K562 (cell line): Measurements from ENCODE around the gene PRSS12. TPM values are rescaled to one million over a fixed set of nuclear protein-coding genes. Genes with fewer than 3 reads are reported as not detected.

Source experiments
- ATF1 ChIP-seq, 2 experiments: fragments of 450-650 bp in 1 of 2; IDR thresholded peaks; 2 replicates each; pipeline ENCODE4 v1.6.1; 2016; ENCODE audit warnings: missing compliant biosample characterization in 1 of 2, missing genetic modification characterization in 1 of 2
- CBFA2T2 ChIP-seq: fragments of 450-650 bp; conservative IDR thresholded peaks from 2 replicates; pipeline ENCODE4 v1.6.1; 2017; ENCODE audit warnings: mild to moderate bottlenecking
- CBFA2T3 ChIP-seq: fragments of 450-650 bp; IDR thresholded peaks from 2 replicates; pipeline ENCODE4 v1.6.1; 2017
- CHD2 ChIP-seq: IDR thresholded peaks from 2 replicates; pipeline ENCODE4 v1.6.1; 2011; ENCODE audit warnings: low read depth, low read length
- DNMT1 ChIP-seq: fragments of 450-650 bp; IDR thresholded peaks from 2 replicates; pipeline ENCODE4 v1.6.1; 2016; ENCODE audit warnings: antibody characterized with exemption, mild to moderate bottlenecking
- ESRRB ChIP-seq: fragments of 250-450 bp; sonication (Bioruptor Pico); IDR thresholded peaks from 2 replicates; pipeline ENCODE4 v1.5.0; 2020; ENCODE audit warnings: mild to moderate bottlenecking, moderate library complexity, borderline replicate concordance
- HDAC1 ChIP-seq, 2 experiments: fragments of 450-650 bp; IDR thresholded peaks; 2 replicates each; pipeline ENCODE4 v1.6.1; 2016 to 2017; ENCODE audit warnings: inconsistent platforms in 1 of 2, mild to moderate bottlenecking in 1 of 2, moderate library complexity in 1 of 2
- HDAC2 ChIP-seq: fragments of 450-650 bp; IDR thresholded peaks from 2 replicates; pipeline ENCODE4 v1.6.1; 2016; ENCODE audit warnings: mild to moderate bottlenecking
- HMGN3 ChIP-seq: IDR thresholded peaks from 2 replicates; pipeline ENCODE4 v1.6.1; 2011; ENCODE audit warnings: borderline replicate concordance, low read depth, mild to moderate bottlenecking, mixed read lengths, low read length; ENCODE audit not compliant: insufficient read length; ENCODE audit errors: extremely low read depth
- KLF10 ChIP-seq: fragments of 250-450 bp; sonication (Bioruptor Pico); IDR thresholded peaks from 2 replicates; pipeline ENCODE4 v1.6.1; 2021; ENCODE audit warnings: matching md5 sums
- MCM2 ChIP-seq: fragments of 450-650 bp; IDR thresholded peaks from 2 replicates; pipeline ENCODE4 v1.6.1; 2017; ENCODE audit warnings: low read depth, mild to moderate bottlenecking
- MTA1 ChIP-seq: fragments of 450-650 bp; IDR thresholded peaks from 2 replicates; pipeline ENCODE4 v1.6.1; 2017; ENCODE audit warnings: borderline replicate concordance
- PML ChIP-seq: IDR thresholded peaks from 2 replicates; pipeline ENCODE4 v1.6.1; 2012; ENCODE audit warnings: low read length, inconsistent platforms
- ZNF197 ChIP-seq: fragments of 200-800 bp; sonication (Bioruptor generic); IDR thresholded peaks from 2 replicates; pipeline ENCODE4 v1.6.1; 2016; ENCODE audit warnings: low read depth, missing genetic modification characterization, missing compliant biosample characterization
- ZNF318 ChIP-seq, 2 experiments: fragments of 450-650 bp; IDR thresholded peaks; 2 replicates each; pipeline ENCODE4 v1.6.1; 2016; ENCODE audit warnings: mild to moderate bottlenecking in 2 of 2, borderline replicate concordance in 1 of 2, low read depth in 1 of 2, moderate library complexity in 1 of 2
- ZNF431 ChIP-seq: sonication (generic); formaldehyde crosslinking; IDR thresholded peaks from 2 replicates; pipeline ENCODE4 v1.8.0; 2022; ENCODE audit warnings: mild to moderate bottlenecking, missing genetic modification reagents
- polyA plus RNA-seq, 8 experiments: library from polyadenylated mRNA; depleted of rRNA in 4 of 8; stranded (reverse) in 5 of 8; unstranded in 3 of 8; fragments of >200 nt; fragmentation: Nextera tagmentation in 2 of 8; fragmentation: Illumina TruSeq in 1 of 8; extraction: Ambion mirVana in 2 of 8; extraction: Trizol in 1 of 8; gene quantifications; 2 replicates each; pipeline versions ENCODE4 v1.2.1 to v1.2.3, GENCODE V29; 2011 to 2014; ENCODE audit warnings: inconsistent platforms in 1 of 8, missing spikeins in 1 of 8
- total RNA-seq, 7 experiments: library from RNA; depleted of rRNA in 6 of 7; stranded (reverse); fragments of >200 nt in 6 of 7; fragmentation: Illumina TruSeq in 2 of 7; extraction: Trizol in 2 of 7; gene quantifications; 2 replicates each; pipeline versions ENCODE4 v1.2.1 to v1.2.3, GENCODE V29; 2011 to 2021; ENCODE audit warnings: low replicate concordance in 1 of 7

The PRSS12 gene
- total and polyA plus RNA-seq, 9 of the 15 experiments (the other 6 are each of a cell fraction or from before 2014, with no cell fraction given), result 0.06 to 0.11 (median 0.09) TPM; not detected in 6

- TF ChIP-seq HMGN3, result peak; percentile 68
- TF ChIP-seq ZNF318 (IDR thresholded peaks at IDR 0.05; ENCODE audit: borderline replicate concordance in 1 of 2, low read depth in 1 of 2), result 0 out of 4 replicates have a peak, but pooled peaks of 1 of the 2 experiments have one; percentile 54
- no peak for TF ChIP-seq KLF10
- peak; percentile 37; the same call in 1 of the 2 replicates for TF ChIP-seq CBFA2T3
- peak; percentile 55; the same call in 1 of the 2 replicates for TF ChIP-seq HDAC2
- TF ChIP-seq CHD2, result peak; percentile 36; the same call in 1 of the 2 replicates
- TF ChIP-seq ZNF197 (CRISPR knock-in tag), result no peak
- TF ChIP-seq ESRRB (CRISPR knock-in tag), result peak; percentile 46; the same call in 1 of the 2 replicates
- peak; percentile 94 for TF ChIP-seq PML
- peak in 1 of 2 experiments; percentile 94; a peak in 2 of 4 replicates for TF ChIP-seq HDAC1 (IDR thresholded peaks at IDR 0.05)
- TF ChIP-seq MTA1, result 0 out of 2 replicates have a peak, but pooled peaks have one; percentile 59
- peak; percentile 46; the same call in 1 of the 2 replicates for TF ChIP-seq ZNF431
- TF ChIP-seq DNMT1, result no peak
- TF ChIP-seq MCM2, result no peak
- peak; percentile 47; the same call in 1 of the 2 replicates for TF ChIP-seq ATF1 (CRISPR knock-in tag; IDR thresholded peaks at IDR 0.05)
- TF ChIP-seq ATF1 (tag; IDR thresholded peaks at IDR 0.05), result peak; percentile 94
- TF ChIP-seq CBFA2T2, result 0 out of 2 replicates have a peak, but pooled peaks have one; percentile 27
These were observed 74.1 kb downstream of the PRSS12 start (continued) for GRCh38 chr4:118278473-118279274.
